HG03354 (cell line): ENCODE data around the gene SERINC4.

Experiments used
- ATAC-seq: cut with Tn5 transposase; IDR thresholded peaks from one replicate; pipeline ENCODE4 v1.9.1; 2021; ENCODE audit warnings: mild to moderate bottlenecking; ENCODE audit not compliant: unreplicated experiment, poor library complexity, severe bottlenecking

The SERINC4 gene

DNA sequence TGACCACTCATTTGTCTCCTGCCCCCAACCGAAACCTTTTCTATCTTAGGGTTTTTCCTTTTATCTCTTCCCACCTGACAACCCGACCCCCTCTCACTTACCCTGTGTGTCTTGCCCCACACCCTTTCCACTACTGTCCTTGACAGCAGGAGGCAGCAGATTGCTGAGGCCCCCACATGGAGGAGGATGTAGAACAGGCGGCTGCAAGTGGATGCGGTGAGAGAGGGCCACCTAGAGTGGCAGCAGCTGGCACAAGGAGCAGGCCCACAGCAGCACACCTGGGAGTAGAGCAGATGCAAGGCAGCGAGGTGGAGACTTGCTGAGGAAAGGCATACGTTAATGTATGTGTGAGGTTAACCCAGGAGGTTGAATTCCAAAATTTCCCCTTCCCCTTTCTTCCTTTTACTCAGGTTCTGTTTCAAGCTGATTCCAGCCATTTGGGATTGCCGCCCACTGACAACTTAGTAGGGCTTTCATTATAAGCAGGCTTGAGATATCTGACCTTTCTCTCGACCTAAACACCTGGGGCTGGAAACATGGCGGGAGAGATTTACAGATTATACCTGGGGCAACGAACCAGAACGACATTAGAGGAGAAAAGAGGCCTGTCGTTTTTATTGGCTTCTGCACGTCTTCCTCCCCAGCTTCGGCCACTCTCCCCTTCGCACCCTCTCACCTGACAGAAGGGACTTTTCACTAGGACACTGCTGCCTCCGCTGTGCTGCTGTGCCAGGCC lies 643 bp downstream of the SERINC4 start:
- no peak for ATAC-seq

DNA sequence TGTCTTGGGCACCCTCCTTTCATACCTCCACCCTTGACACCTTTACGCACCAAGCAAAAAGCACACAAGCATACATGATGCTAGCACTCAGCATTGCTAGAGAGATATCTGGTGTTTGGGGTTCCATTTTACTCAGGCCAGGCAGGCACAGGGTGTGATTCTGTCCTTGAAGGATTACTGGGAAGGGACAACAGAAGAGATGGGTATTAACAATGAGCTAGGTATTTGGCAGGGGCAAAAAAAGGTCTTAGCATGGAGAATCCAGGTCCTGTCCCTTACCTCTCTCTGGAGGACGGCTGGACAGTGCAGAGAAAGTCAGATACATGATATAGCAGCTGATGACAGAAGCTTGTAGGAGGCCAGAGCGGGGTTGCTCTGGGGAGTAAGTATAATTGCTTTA lies 3.5 kb downstream of the SERINC4 start:
- no peak for ATAC-seq

DNA sequence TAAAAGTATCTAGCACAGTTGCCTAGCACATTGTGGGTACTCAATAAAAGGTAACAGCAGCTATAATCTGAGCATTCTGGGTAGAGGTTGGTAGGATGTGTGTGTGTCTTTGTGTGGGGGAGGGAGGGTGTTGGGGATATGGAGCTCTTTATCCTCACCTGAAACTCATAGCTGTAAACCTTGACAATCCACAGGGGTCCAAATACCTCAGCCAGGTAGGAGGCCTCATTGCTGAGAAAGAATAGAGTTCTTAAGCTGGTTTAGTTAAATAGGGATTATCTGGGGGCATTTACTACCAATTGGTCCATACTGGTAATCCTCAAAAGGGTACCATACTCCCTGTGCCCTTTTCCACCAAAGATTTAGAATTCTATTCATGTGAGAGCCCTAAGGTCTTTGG lies 4.0 kb downstream of the SERINC4 start:
- no peak for ATAC-seq

DNA sequence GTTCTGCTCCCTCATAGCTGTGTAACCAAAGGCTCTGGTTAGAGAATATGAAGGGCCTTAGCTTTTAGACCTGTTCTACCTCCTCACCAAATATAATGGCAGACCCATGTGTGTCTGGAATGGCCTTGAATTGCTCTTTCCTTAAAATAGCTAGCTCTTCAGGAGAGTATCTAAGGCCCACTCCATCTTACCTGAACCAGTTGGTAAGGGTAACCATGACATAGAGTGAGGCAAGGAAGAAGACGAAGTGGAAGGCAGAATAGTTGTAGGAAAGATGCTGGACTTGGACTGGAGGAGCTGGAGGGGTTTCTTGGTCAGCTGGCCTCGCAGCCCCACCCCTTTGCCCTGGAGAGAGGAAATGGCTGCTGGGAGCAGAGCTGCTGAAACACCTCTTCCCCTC lies 4.8 kb downstream of the SERINC4 start:
- ATAC-seq = no peak

DNA sequence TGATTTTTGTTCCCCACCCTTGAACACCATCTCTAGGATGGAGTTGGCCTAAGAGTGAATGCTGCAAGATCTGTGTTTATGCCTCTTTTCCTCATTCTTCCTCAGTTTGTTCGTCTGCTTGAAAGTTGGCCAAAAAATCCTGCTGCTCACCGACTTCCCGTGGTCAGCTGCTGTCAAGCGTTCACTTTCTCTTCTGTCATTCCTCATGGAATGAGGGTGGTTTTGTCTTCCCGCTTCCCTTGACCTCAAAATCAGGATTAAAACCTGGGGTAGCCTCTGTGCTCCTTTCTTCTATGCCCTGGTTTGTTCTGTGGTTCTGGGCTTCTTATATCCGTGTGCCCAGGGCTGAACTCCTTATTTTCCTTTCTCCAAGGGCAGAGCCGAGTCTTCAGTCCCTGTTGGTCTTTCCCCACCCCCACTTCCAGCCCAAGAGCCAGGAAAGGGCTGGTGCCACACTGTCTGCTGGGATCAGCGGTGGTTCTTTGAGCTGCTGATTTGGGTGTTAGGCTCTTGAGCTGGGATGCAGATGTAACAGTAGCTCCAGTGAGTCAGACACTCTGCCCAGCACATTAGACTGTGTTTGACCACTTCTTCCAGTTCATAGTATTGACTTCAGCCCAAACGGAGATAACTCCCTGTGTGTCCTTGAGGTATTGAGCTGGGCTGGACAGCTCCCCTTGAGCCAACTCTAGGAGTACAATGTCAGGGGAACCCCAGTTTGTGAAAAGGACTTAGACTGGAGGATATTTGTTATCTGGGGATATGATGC lies 5.6 kb downstream of the SERINC4 start:
- no peak for ATAC-seq

DNA sequence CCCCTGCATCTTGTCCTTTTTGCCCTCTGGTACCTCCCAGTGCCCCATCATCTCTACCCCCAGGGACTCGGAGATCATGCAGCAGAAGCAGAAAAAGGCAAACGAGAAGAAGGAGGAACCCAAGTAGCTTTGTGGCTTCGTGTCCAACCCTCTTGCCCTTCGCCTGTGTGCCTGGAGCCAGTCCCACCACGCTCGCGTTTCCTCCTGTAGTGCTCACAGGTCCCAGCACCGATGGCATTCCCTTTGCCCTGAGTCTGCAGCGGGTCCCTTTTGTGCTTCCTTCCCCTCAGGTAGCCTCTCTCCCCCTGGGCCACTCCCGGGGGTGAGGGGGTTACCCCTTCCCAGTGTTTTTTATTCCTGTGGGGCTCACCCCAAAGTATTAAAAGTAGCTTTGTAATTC lies 6.4 kb downstream of the SERINC4 start:
- ATAC-seq = no peak

DNA sequence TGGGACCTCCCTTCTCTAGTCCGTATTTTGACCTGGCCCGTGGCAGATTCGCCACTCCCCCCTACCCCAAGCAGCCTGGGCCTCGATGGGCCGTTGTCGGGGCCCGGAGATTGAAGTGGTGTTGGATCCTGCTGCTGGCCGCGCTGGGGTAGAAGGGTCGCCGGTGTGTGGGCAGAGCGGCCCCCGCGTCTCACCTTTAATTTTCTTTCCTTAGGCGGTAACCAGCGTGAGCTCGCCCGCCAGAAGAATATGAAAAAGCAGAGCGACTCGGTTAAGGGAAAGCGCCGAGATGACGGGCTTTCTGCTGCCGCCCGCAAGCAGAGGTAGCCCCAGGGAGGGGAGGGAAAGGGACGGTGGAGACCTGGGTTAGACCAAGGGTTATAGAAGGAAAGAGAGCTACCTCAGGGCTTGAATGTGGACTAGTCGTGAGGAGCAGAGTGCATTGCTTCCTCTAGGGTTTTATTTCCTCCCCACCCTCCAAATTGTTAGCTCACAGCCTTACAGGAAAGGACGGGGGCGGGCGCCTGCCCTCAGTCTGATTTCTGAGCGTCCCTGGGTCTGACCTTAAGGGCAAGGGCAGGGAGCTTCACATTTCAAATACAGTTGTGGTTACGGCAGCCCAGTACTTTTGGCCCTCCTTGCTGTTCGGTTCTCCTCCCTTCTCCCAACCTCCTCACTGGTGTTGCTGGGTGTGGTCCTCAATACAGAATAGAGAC lies 7.1 kb downstream of the SERINC4 start:
- no peak for ATAC-seq

DNA sequence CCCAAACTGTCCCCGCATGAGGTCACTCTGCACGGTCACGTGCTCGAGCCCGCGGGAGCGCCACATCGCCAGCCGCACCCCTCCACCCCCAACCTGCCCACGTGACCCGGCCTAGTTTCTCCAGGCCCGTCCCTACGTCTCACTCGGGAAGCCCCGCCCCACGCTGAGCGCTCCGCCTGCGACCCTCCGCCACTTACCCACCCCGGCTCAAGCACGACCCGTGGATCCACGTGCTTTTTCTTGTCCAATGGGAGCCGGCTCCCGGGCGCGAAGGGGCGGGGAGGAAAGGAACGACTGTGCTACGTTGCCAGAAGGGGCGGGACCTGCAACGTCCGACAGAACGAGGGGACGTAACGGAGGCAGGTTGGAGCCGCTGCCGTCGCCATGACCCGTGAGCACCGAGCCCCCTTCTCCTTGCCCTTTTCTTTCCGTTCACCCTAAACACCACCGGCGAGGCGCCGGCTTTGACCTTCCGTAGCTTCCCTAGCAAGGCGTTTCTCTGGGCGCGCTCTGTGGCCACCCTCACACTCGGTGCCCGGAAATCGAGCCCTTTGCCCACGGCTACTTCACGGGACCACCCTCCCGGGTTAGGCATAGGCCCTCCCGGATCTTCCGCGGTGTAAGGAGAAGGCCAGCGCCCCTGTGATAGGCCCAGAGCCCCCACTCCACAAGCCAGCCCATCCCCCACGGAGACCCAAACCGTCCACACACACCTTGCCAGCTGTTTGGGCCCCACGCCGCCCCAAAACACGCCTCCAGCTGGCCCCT lies 7.8 kb downstream of the SERINC4 start, which contains the start of gene SERF2:
Gene SERF2, plus strand, starts transcription at position 328 of the 768 bp plus-strand sequence. Its CDS starts 57 bp downstream, at position 385.
- ATAC-seq = peak; percentile 91

DNA sequence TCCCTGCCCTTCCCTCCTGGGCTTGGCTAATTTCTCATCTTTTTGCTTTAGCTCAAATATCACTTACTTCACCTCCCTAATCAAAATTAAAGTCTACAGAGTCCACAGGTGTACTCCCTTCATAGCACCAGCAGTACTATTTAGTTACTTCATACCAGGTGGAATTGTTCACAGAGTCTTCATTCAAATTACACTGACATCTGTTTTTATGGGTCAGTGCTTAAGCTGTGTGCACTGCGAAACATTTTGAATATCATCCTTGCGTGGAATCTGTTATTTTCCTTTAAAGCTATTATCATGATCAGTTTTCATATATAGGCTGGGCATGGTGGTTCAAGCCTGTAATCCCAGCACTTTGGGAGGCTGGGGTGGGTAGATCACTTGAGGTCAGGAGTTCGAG lies 10.6 kb downstream of the SERINC4 start:
- ATAC-seq = no peak

DNA sequence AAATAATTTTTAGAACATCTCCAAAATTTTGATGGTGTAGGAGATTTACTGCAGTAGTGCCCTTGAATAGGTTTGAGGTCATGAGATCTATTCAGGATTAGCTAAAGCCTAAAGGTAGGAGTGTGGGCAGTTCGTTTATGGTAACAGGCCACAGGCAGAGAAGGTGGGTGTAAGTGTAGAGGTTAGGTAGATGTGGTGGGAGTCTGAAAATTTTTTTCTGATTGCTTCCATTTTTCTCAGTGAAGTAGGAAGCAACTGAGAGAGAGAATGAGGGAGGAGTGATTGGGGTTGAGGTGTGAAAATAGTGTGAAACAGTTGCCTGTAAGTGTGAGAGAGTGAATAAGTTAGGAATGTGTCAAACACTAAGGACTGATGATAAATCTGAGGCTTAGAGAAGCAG lies 21.0 kb downstream of the SERINC4 start:
- ATAC-seq = no peak

DNA sequence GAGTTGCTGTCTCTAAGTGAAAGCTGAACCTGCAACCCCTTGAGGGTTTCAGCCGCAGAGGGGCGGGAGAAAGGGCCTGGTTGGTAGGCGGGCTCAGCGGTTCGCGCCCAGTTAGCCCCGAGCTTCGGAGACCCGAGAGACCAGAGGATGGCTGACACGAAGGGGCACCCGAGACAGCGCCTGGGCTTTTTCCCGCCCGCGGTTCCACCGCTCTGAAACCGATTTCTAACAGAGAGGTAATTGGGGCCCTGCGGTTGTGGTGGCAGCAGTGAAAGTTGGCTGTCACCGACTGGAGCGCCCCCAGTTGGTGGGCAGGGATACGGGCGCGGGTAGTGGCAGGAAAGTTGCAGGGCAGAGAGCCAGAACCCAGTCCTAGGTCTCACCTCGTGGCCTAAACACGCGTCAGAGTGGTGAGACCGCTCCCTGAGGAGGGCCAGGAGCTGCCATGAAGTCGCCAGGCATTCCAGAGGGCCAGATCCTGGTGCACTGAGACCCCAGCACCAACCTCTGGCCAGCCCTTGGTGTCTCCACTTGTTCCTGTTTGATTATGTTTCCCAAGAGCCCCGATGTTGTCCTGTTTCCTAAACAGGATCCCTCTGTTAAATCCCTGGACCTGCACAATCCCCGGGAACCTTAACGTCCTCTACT lies 22.6 kb downstream of the SERINC4 start:
- peak; percentile 61 for ATAC-seq

DNA sequence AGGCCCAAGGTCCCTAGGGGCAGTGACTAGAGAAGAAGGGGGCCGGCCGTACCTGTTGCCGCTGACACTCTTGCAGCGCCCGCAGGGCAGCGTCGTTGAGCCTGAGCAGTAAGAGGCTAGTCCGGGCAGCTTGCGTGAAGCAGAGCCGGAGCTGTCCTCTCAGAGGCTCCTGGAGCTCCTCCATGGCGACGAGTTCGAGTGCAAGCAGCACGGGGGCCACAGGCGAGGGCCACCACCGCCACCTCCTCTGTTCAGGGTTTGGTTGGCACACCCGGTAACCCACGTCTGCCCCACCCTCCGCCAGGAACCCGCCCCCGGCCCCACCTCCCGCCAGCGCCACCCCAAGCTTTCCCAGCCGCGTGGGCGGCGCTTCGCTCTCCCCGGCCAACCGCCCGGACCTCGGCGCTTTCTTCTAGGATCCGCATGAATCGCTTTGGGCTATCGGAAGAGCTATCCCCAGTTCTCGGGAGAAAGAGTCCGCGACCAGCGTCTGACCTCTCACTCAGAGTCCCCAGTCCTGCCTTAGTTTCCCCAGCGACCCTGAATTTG lies 23.2 kb downstream of the SERINC4 start, which contains the start of gene ELL3:
Gene ELL3, minus strand, starts transcription at position 249 of the 549 bp plus-strand sequence. Its CDS starts 65 bp downstream, at position 184.
- peak; percentile 44 for ATAC-seq

DNA sequence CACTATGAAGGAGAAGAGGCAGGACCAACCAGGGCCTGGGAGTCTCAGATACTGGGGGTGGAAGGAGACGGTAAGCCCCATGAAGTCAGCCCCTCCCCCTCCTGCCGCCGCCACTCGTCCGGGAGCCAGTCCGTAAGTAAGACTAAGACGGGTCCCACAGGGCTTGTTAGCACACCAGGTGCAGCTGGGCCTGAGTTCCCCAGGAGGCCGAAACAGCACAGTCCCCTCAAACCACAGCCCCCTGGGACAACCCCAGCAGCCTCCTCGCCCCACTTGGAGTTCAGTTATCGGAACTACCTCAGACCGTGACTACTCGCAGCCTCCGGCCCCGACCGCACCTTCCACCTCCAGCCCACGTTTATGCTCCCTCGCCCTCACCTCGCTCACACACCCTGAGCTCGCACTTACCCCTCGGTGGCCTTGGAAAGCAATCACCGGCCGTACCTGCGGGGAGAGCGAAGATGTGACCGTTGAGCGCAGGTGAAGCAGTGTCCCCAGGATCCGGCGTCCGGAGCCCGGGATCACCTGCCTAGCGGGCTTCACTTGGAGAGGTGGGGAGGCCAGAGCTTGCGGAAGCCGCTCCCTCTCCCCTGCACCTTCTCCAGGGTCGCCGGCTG lies 23.8 kb downstream of the SERINC4 start:
- ATAC-seq = peak; percentile 83

DNA sequence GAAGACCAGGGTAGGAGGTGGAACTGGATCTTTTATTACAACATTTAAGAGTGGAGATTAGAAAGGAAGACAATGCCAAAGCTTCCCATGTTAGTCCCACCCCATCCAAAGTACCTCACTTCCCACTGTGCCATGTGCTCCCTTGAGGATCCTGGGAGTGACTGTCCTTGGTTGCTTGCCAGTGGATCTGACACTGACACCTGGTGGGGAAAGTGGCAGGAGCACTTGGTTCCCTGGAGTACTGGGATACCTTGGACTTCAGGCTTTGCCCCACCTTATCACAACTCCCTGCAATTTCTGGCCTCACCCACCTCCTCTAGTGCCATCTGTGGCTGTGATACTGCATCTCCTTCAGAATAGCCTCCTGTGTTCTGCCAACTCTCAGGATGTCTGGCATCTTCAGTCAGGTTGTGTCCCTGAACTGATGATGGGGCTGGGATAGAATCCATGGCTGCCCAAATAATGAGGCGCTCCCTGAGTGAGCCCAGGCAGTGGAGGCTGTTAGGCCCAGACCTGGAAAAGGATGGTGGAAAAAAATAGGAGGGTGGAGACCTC lies 24.5 kb downstream of the SERINC4 start:
- ATAC-seq = no peak

DNA sequence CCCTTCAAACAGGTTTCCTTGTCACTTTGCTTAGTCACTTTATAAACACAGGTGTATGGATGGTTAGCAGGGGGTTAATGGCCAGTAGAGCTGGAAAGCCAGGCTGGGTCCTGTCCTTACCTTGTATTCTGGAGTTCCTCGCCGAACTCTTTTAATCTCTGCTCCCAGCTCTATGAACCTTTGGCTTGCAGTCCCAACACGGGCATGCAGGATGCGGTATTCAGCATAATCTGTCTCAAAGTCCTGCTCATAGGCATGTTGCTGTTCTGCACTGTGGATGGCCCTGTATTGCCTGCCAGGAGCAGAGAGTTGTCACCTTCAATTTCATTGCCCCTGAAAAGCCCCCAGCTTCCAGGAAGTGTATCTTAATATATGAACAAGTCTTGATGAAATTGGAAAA lies 26.0 kb downstream of the SERINC4 start:
- ATAC-seq = no peak

DNA sequence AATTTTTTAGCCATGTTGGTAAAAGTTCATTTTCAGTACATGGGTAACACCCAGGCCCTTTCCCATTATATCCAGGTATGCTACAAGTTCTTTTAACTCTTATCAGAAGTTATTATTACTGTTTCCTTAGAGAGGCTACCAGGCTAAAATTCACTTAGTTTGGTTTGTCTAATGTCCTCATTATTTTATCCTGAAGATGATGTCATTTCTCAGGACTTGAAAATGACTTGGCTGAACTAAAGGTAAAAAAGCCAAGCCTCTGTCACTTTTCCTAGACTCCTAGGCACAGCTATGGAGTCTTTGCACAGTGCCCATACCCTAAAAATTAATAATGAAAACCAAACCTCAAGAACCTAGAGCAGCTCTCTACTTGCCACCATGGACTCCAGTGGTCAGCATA lies 27.4 kb downstream of the SERINC4 start:
- no peak for ATAC-seq

DNA sequence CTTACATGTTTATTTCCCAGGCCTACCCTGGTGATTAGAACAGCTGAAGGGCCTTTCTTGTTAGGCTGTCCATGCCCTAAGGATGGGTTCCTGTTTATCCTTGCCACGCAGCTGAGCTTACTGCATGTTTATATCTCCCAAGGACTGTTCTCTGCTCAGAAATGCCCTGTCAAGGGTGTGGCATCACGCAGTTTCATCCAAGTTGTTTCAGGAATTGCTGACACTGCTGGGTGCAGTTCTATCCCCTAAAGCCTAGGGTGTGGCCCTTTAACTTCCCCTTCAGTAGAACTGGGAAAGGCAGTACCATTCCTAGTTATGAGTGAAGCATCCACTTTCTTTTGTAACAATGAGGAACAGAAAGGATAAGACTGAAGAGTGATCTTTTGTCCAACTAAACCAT lies 28.2 kb downstream of the SERINC4 start:
- no peak for ATAC-seq

DNA sequence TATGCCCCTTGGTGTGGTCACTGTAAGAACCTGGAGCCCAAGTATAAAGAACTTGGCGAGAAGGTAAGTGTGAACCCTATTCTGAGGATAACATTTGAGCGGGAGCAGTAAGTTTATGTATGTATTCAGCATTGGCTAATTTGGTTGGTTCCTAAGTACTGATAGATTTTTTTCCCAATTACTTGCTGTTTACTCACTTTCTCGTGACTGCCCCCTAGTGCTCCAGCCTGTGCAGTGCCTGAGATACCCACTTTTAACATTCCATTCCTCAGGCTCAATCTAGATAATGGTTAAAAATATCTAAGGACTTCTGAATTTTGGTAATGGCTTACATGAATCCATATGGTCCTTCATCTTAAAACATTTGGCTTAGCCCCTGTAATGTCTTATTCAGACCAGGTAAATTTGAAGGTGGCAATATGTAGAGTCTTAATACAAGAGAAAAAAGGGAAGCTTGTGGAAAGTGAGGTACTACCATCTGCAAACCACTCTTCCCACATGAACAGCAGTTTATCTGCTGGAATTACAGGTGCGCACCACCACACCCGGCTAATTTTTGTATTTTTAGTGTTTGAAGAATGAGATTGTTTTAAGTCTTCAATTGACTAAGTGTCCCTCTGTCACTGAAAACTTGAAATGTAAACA lies 30.3 kb downstream of the SERINC4 start:
- ATAC-seq = no peak
